GM12865 (cell line): ENCODE measurements around the gene MEX3B.

ENCODE experiments used
- DNase-seq: peaks from one replicate; pipeline ENCODE4 v3.0.0; 2010; ENCODE audit warnings: low read depth
- H3K4me3 ChIP-seq: 2 replicates; pipeline ENCODE4 v1.5.1; 2011; ENCODE audit warnings: mild to moderate bottlenecking, low read depth, low read length, control low read depth
- CTCF ChIP-seq: IDR thresholded peaks from 2 replicates; pipeline ENCODE4 v1.5.1; 2011; ENCODE audit warnings: low read length, control low read depth, low read depth, inconsistent platforms; ENCODE audit not compliant: insufficient read depth; ENCODE audit errors: missing control alignments

MEX3B gene

GRCh38 chr15:82045892-82046665 lies at the start of gene MEX3B:
Gene MEX3B, minus strand, starts transcription at chr15:82046018. Its CDS starts 313 bp downstream, at chr15:82045705.
- peak; percentile 97 for DNase-seq
- no peak for TF ChIP-seq CTCF
- peak within 1 kb of the TSS; percentile 85 for H3K4me3 ChIP-seq

GRCh38 chr15:82093774-82094211 lies 48.0 kb upstream of the MEX3B start:
- H3K4me3 ChIP-seq = no peak overlapping the region
- DNase-seq = no peak
- TF ChIP-seq CTCF = no peak

GRCh38 chr15:82093325-82093724 lies 47.5 kb upstream of the MEX3B start:
- DNase-seq = no peak
- no peak overlapping the region for H3K4me3 ChIP-seq
- TF ChIP-seq CTCF = no peak

DNA sequence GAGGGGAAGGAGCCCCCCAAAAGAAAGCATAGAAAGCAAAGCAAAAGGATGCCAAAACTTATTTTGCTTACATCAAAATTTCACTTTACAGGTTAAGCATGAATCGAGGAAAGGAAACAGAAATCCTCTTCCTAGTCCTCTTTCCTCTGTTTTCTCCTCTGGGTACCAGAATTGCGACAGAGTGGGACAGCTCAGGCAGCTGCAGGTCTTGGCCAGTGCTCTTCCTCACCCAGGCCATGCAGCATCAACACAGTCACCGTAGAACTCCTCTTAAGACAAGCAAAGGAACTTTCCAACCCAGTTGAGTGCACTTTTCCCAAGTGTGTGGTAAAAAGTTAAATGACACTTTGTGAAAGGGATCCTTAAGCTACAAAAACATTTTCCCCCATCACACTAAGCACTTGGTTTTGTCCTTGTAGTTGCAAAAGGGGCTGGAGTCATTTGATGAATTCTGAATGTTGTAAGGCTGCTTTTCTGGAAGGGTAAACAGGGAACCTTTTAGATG lies 45.9 kb upstream of the MEX3B start:
- H3K4me3 ChIP-seq = no peak overlapping the region
- no peak for TF ChIP-seq CTCF
- DNase-seq = no peak

GRCh38 chr15:82086243-82086995 lies 40.6 kb upstream of the MEX3B start:
- no peak for DNase-seq
- H3K4me3 ChIP-seq = no peak overlapping the region
- TF ChIP-seq CTCF = no peak

DNA sequence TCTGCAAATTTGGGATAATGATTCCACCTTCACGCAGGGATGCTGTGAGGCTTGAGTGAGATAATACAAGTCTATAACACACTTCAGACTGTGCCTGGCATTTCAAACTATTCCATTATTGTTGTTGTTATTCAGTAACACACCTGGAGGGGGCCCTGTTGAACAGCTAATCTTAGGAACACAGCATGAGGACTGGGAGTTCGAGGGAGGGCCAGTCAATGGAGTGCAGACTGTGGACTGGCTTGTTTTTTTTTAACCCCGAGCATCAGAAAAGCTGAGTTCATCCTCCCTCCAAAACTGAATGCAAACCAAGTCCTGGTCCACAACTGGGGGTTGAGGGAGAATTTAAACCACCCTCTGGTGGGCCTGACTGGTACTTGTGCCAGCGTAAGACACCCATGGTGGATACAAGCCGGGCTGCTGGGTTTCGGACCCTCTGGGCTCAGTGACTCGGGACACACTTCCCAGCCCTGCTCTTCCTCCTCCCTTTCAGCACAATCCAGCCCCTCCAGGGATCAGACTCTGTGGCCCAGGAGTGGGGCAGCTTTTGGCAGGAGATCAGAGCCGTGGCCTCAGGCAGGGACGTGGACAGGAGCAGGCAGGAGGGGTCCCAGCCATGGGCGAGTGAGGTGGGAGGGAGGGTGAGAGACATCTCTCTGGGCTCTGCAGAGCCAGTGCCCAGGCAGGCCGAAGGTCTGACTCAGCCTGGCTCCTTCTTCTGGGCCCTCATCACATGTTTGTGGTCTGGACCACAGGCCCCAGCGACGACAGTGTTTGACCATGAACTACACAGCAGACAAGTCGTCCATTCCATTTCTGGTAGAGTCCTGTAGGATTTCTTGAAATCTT lies 36.3 kb upstream of the MEX3B start:
- DNase-seq = peak; percentile 38
- H3K4me3 ChIP-seq = no peak overlapping the region
- no peak for TF ChIP-seq CTCF
